H7 (cell line): ENCODE results near the gene SHANK1. TPM values are rescaled to one million over a fixed set of nuclear protein-coding genes. Genes with fewer than 3 reads are reported as not detected.
A peak's percentile ranks its signal among the peaks of the same experiment; 100 is the strongest.

Experiments used
- DNase-seq: peaks from one replicate; pipeline ENCODE4 v3.0.0; 2012
- H3K27me3 ChIP-seq: 2 replicates; pipeline ENCODE4 v1.6.0; 2011; ENCODE audit warnings: mild to moderate bottlenecking, low read length; ENCODE audit not compliant: control insufficient read depth, insufficient read depth
- H3K36me3 ChIP-seq: replicated peaks from 2 replicates; pipeline ENCODE4 v1.5.1; 2011; ENCODE audit warnings: low read length; ENCODE audit not compliant: control insufficient read depth, insufficient read depth
- H3K4me3 ChIP-seq: 2 replicates; pipeline ENCODE4 v1.5.1; 2011; ENCODE audit warnings: low read depth, mild to moderate bottlenecking, control low read depth, low read length, moderate library complexity; ENCODE audit not compliant: insufficient read depth
- total RNA-seq: library from RNA; depleted of rRNA; stranded (reverse); fragments of >200 nt; shearing (Covaris generic); gene quantifications from 2 replicates; pipeline ENCODE4 v1.2.3, GENCODE V29; 2014

Gene SHANK1
- total RNA-seq, 1 experiment from 2014 or later: 0.35 TPM

DNA sequence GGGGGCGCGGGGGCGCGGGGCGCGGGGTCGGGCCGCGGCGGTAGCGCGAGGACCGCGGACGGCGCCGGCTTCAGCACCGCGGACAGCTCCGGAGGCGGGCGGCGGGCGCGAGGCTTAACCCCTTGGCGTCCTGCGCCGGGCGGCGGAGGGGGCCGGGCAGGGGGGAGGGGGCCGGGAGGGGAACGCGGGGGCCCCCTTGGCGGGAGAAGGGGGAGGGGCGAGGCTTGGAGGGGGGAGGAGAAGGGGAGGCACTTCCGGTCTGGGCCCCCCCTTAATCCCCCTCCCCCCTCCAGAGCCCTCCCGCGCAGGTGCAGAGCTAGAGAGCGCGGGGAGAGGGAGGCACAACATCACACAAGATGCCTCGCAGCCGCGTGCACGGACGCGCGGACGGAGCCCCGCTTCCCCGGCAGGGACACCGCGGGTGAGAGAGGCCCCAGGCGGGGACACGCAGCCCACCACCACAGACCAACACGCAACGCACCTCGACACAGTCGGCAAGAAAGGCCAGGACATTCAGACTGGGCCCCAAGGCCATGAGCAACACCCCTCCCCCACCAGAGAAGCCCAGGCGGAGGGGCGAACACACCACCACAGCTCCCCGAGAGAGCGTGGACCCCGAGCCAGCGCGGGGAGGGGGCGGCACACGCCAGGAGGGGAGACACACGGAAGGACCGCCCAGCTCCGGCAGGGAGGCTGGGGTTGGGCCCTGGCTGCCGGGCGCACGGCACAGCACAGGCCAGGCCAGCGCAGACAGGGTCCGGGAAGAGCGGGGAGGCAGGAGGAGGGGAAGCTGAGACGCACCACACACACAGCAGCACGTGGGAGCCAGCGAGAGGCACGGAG lies 24.1 kb downstream of the SHANK1 start:
- peak; percentile 96 for DNase-seq
- H3K27me3 ChIP-seq: peaks cover 77% of the 10 kb centered on the region

DNA sequence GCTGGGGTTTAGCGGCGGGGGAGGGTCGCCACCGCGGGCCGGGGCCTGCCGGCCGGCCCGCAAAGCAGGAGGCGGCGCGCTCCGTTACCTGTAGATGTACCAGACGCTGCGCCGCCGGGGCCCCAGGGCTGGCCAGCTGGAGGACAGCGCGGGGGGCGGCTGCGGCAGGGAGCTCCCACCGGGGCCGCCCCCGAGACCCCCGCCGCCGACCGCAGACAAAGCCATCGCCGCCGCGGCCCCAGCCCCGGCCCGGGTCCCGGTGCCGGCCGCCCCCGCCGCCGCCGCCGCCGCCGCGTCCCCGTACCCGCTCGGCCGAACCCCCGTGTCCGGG lies 24.8 kb downstream of the SHANK1 start:
- H3K27me3 ChIP-seq: peaks cover 81% of the 10 kb centered on the region
- H3K4me3 ChIP-seq: no peak overlapping the region; the same call in 1 of the 2 replicates
- no peaks in the 10 kb centered on the region for H3K36me3 ChIP-seq
- no peak for DNase-seq

More for the DNA sequence above, 24.1 kb downstream of the SHANK1 start:
- Histone ChIP-seq H3K36me3 (no peaks in the 10 kb centered on the region), H3K4me3 (peak overlapping the region; percentile 38; the same call in 1 of the 2 replicates)

DNA sequence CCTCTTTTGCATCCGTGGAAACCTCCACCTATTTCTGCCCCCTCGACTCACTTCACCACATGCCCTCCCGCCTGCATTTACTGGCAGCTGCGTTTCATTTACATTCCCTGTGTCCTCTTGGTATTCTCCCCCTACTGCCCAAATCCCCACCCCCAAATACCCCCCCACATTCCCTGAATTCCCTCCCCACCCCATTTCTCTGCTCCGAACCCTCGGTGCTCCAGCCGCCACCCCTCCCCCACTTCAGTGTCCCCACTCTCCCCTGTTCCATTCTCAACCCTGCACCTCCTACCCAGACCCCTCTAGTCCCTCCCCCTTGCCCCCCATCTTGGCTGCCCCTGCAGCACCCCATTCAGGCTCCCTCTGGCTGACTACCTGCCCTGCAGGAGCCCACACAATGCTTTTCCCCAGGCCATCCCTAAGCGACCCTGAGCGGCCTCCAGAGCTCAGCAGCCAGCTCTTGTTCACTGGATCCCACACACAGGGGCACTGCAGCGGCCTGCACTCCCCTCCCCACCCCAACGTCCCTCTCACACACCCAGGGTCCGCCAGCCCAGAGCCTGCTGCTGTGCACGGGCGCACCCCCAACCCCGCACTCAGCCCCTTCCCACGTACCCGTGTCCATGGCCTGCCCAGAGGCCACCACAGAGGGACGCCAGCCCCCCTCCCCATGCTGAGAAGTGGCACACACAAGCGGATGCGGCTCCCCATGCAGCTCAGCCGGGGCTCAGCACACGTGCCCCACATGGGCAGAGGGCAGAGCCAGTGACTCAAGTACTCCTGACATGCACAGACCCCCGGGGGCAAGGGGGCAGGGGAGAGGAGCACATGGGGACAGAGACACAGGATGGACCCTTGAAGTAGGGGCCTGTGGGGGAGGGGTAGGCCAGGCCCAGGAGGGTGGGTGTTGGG lies 26.3 kb downstream of the SHANK1 start:
- peak; percentile 86 for DNase-seq
- H3K4me3 ChIP-seq: no peak overlapping the region; the same call in 1 of the 2 replicates

GRCh38 chr19:50690439-50690838 lies 29.2 kb downstream of the SHANK1 start:
- no peak for DNase-seq
- peaks cover 82% of the 10 kb centered on the region for H3K27me3 ChIP-seq
- no peaks in the 10 kb centered on the region for H3K36me3 ChIP-seq
- H3K4me3 ChIP-seq: no peak overlapping the region

More for the DNA sequence above, 26.3 kb downstream of the SHANK1 start:
- Histone ChIP-seq H3K36me3 (no peaks in the 10 kb centered on the region), H3K27me3 (peaks cover 80% of the 10 kb centered on the region)

- Histone ChIP-seq H3K36me3 (no peaks in the 10 kb centered on the region), H3K4me3 (no peak overlapping the region), H3K27me3 (peaks cover 85% of the 10 kb centered on the region)
- no peak for DNase-seq
These were observed 30.8 kb downstream of the SHANK1 start for GRCh38 chr19:50688766-50689165.

- DNase-seq: peak; percentile 98
- peaks cover 74% of the 10 kb centered on the region for H3K27me3 ChIP-seq
These were observed 33.1 kb downstream of the SHANK1 start for GRCh38 chr19:50686310-50687032.

GRCh38 chr19:50679177-50680125 lies 40.2 kb downstream of the SHANK1 start:
- Histone ChIP-seq H3K4me3 (no peak overlapping the region), H3K27me3 (peaks cover 33% of the 10 kb centered on the region), H3K36me3 (no peaks in the 10 kb centered on the region)
- DNase-seq: peak; percentile 97

More at GRCh38 chr19:50686310-50687032, 33.1 kb downstream of the SHANK1 start:
- no peaks in the 10 kb centered on the region for H3K36me3 ChIP-seq
- H3K4me3 ChIP-seq: peak overlapping the region; percentile 19; the same call in 1 of the 2 replicates

DNA sequence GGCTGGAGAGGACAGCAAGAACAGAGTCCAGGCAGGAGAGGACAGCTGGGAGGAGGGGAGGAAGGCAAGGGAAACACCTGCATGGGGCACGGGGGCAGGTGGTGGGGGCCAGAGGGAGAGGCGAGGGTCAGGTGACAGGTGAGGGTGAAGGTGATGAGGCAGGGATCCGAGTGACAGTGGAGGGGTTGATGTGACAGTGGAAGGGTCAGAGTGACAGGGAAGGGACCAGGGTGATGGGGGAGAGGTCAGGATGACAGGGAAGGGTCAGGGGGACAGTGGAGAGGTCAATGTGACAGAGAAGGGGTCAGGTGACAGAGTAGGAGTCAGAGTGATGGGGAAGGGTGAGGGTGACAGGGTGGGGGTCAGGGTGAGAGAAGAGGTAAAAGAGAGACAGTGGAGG lies 41.3 kb downstream of the SHANK1 start:
- no peak overlapping the region for H3K4me3 ChIP-seq

GRCh38 chr19:50677636-50678035 lies 42.0 kb downstream of the SHANK1 start:
- Histone ChIP-seq H3K27me3 (peaks cover 26% of the 10 kb centered on the region), H3K36me3 (no peaks in the 10 kb centered on the region), H3K4me3 (no peak overlapping the region)
- no peak for DNase-seq

More for the DNA sequence above, 41.3 kb downstream of the SHANK1 start:
- peaks cover 26% of the 10 kb centered on the region for H3K27me3 ChIP-seq
- no peaks in the 10 kb centered on the region for H3K36me3 ChIP-seq
- DNase-seq: no peak

DNA sequence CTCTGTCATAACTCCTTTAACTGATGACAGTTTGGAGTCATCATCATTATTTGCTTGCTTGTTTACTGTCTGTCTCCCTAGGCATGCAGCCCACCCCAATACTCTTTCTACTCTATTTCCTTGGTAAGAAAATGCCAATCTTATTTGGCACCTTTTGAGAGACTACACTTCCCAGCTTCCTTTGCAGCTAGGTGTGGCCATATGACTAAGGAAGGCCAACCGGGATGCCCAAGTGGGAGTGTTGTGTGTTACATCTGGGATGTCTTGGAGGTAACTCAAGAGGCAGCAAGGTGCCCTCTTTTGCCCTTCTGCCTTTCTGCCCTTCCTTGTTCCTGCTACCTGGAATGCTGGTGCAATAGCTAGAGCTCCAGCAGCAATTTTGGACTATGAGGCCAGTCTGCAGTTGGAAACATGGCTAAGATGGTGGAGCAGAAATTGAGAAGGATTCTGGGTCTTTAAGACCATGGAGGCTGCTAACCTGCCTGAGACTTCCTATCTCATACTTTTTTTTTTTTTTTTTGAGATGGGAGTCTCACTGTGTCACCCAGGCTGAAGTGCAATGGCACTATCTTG lies 42.9 kb downstream of the SHANK1 start:
- peaks cover 28% of the 10 kb centered on the region for H3K27me3 ChIP-seq

GRCh38 chr19:50673118-50673517 lies 46.5 kb downstream of the SHANK1 start:
- Histone ChIP-seq H3K27me3 (peaks cover 20% of the 10 kb centered on the region; the same call in 1 of the 2 replicates), H3K4me3 (no peak overlapping the region), H3K36me3 (no peaks in the 10 kb centered on the region)
- DNase-seq: peak; percentile 46

More for the DNA sequence above, 42.9 kb downstream of the SHANK1 start:
- no peak for DNase-seq
- Histone ChIP-seq H3K36me3 (no peaks in the 10 kb centered on the region), H3K4me3 (no peak overlapping the region)

- Histone ChIP-seq H3K27me3 (peaks cover 33% of the 10 kb centered on the region; the same call in 1 of the 2 replicates), H3K4me3 (no peak overlapping the region), H3K36me3 (no peaks in the 10 kb centered on the region)
- DNase-seq: no peak
These were observed 49.6 kb downstream of the SHANK1 start for GRCh38 chr19:50670102-50670380.
